HPDE6-E6E7 (cell line): ENCODE measurements around the gene PDIA2.
"Not testable (repeated sequence)": the region's sequence is repeated elsewhere in the genome, so short reads cannot be mapped to it uniquely, and the experiment has no call there.

ENCODE experiments used
- DNase-seq: peaks from one replicate; pipeline ENCODE4 v3.0.0; 2011; ENCODE audit warnings: missing footprints; ENCODE audit errors: extremely low spot score

PDIA2 gene

GRCh38 chr16:263182-263774, 19.7 kb upstream of the PDIA2 start:
- no peak for DNase-seq

GRCh38 chr16:263944-264343, 19.0 kb upstream of the PDIA2 start:
- DNase-seq, result no peak

GRCh38 chr16:264440-264951, 18.5 kb upstream of the PDIA2 start:
- no peak for DNase-seq

- DNase-seq, result no peak
Measured at GRCh38 chr16:265002-265529, 17.9 kb upstream of the PDIA2 start.

GRCh38 chr16:265711-266110, 17.3 kb upstream of the PDIA2 start:
- no peak for DNase-seq

- DNase-seq, result no peak
Measured at GRCh38 chr16:266258-267164, 16.5 kb upstream of the PDIA2 start.

GRCh38 chr16:267562-267961, 15.4 kb upstream of the PDIA2 start:
- DNase-seq, result not testable (repeated sequence)

GRCh38 chr16:268141-269053, 14.6 kb upstream of the PDIA2 start:
- no peak for DNase-seq

- no peak for DNase-seq
Measured at GRCh38 chr16:269061-269796, 13.7 kb upstream of the PDIA2 start.

- no peak for DNase-seq
Measured at GRCh38 chr16:270381-271255, 12.3 kb upstream of the PDIA2 start.

GRCh38 chr16:272633-273546, 10.1 kb upstream of the PDIA2 start:
- DNase-seq, result no peak

- DNase-seq, result peak; percentile 53
Measured at GRCh38 chr16:273547-274421, 9.2 kb upstream of the PDIA2 start.

GRCh38 chr16:275041-275641, 7.8 kb upstream of the PDIA2 start:
- no peak for DNase-seq

- no peak for DNase-seq
Measured at GRCh38 chr16:275786-276232, 7.2 kb upstream of the PDIA2 start, which contains the start of gene RGS11. TSS of gene RGS11 (minus strand) at chr16:275944. CDS start at chr16:275911, 33 bp downstream.

- DNase-seq, result no peak
Measured at GRCh38 chr16:276426-277077, 6.4 kb upstream of the PDIA2 start.

- DNase-seq, result no peak
Measured at GRCh38 chr16:278863-279366, 4.0 kb upstream of the PDIA2 start.

GRCh38 chr16:279531-279930, 3.4 kb upstream of the PDIA2 start:
- DNase-seq, result no peak
